ENCODE measurements around the gene EME1.
"Not testable (repeated sequence)": the region's sequence is repeated elsewhere in the genome, so short reads cannot be mapped to it uniquely, and the experiment has no call there.

Gene EME1

GRCh38 chr17:50372758-50373556 lies at the start of gene EME1, which contains the start of gene MRPL27:
Gene EME1 (plus strand): TSS chr17:50373229. CDS start chr17:50375209, 1,980 bp downstream.
Gene MRPL27 (minus strand): TSS chr17:50373184. CDS start chr17:50373170, 14 bp downstream.
- peak; percentile 88 for DNase-seq (ENCODE audit: low spot score)

GRCh38 chr17:50325906-50326305 lies 47.1 kb upstream of the EME1 start:
- DNase-seq (ENCODE audit: low spot score), result no peak

GRCh38 chr17:50326831-50327364 lies 46.1 kb upstream of the EME1 start:
- no peak for DNase-seq (ENCODE audit: low spot score)

- DNase-seq (ENCODE audit: low spot score), result no peak
Measured at GRCh38 chr17:50328363-50329325, 44.4 kb upstream of the EME1 start.

GRCh38 chr17:50329716-50330115 lies 43.3 kb upstream of the EME1 start:
- DNase-seq (ENCODE audit: low spot score), result no peak

GRCh38 chr17:50330151-50330775 lies 42.8 kb upstream of the EME1 start:
- DNase-seq (ENCODE audit: low spot score), result no peak

- peak; percentile 65 for DNase-seq (ENCODE audit: low spot score)
Measured at GRCh38 chr17:50331085-50331791, 41.8 kb upstream of the EME1 start.

GRCh38 chr17:50332196-50332595 lies 40.8 kb upstream of the EME1 start:
- no peak for DNase-seq (ENCODE audit: low spot score)

GRCh38 chr17:50333291-50334057 lies 39.6 kb upstream of the EME1 start:
- not testable (repeated sequence) for DNase-seq (ENCODE audit: low spot score)

- no peak for DNase-seq (ENCODE audit: low spot score)
Measured at GRCh38 chr17:50337956-50338355, 35.1 kb upstream of the EME1 start.

GRCh38 chr17:50338645-50339044 lies 34.4 kb upstream of the EME1 start:
- no peak for DNase-seq (ENCODE audit: low spot score)

- DNase-seq (ENCODE audit: low spot score), result no peak
Measured at GRCh38 chr17:50339381-50339780, 33.6 kb upstream of the EME1 start.

- no peak for DNase-seq (ENCODE audit: low spot score)
Measured at GRCh38 chr17:50344731-50345365, 28.2 kb upstream of the EME1 start.

GRCh38 chr17:50345432-50346312 lies 27.4 kb upstream of the EME1 start, which contains the start of gene XYLT2:
Gene XYLT2 (plus strand): TSS chr17:50346126. CDS start chr17:50346141, 15 bp downstream.
- DNase-seq (ENCODE audit: low spot score), result peak; percentile 99

GRCh38 chr17:50346313-50347116 lies 26.5 kb upstream of the EME1 start:
- DNase-seq (ENCODE audit: low spot score), result no peak

- no peak for DNase-seq (ENCODE audit: low spot score)
Measured at GRCh38 chr17:50347117-50347893, 25.7 kb upstream of the EME1 start.

- no peak for DNase-seq (ENCODE audit: low spot score)
Measured at GRCh38 chr17:50347894-50348291, 25.1 kb upstream of the EME1 start.
